Ectodermal cell (in vitro differentiated cells): ENCODE results near the gene NSUN7.

Experiments used
- H3K27ac ChIP-seq: 2 replicates; pipeline ENCODE4 v1.7.0; 2013; ENCODE audit warnings: mild to moderate bottlenecking, low read depth, low read length; ENCODE audit not compliant: insufficient read depth, poor library complexity, severe bottlenecking
- H3K27me3 ChIP-seq: 2 replicates; pipeline ENCODE4 v1.7.0; 2013; ENCODE audit warnings: mild to moderate bottlenecking, low read length; ENCODE audit not compliant: insufficient read depth, control insufficient read depth, poor library complexity, severe bottlenecking
- H3K36me3 ChIP-seq: one replicate; pipeline ENCODE4 v1.7.0; 2013; ENCODE audit warnings: low read length; ENCODE audit not compliant: control insufficient read depth, insufficient read depth
- H3K4me1 ChIP-seq: one replicate; pipeline ENCODE4 v1.7.0; 2013; ENCODE audit warnings: low read length; ENCODE audit not compliant: control insufficient read depth, insufficient read depth
- H3K4me3 ChIP-seq: 2 replicates; pipeline ENCODE4 v1.7.0; 2013; ENCODE audit warnings: low read depth, low read length, control low read depth; ENCODE audit not compliant: insufficient read depth
- H3K9me3 ChIP-seq: 2 replicates; pipeline ENCODE4 v1.7.0; 2013; ENCODE audit warnings: mild to moderate bottlenecking, low read length, moderate library complexity; ENCODE audit not compliant: control insufficient read depth
- WGBS, 2 experiments: methylation state at CpG; one replicate each; pipeline ENCODE4 v1.1.7; 2013; ENCODE audit warnings: missing lambda C conversion rate in 2 of 2; 5-methylcytosine and 5-hydroxymethylcytosine counted together

The NSUN7 gene

GRCh38 chr4:40842725-40843423 is 93.1 kb downstream of the NSUN7 start:
- no peaks in the 10 kb centered on the region for H3K36me3 ChIP-seq
- H3K27ac ChIP-seq: no peak overlapping the region
- no peaks in the 10 kb centered on the region for H3K9me3 ChIP-seq
- WGBS, 2 experiments: 82 to 84% methylated on average over 14 of the region's 14 CpGs
- H3K4me3 ChIP-seq: no peak overlapping the region
- H3K4me1 ChIP-seq: peaks cover 13% of the 10 kb centered on the region
- H3K27me3 ChIP-seq: no peaks in the 10 kb centered on the region

DNA sequence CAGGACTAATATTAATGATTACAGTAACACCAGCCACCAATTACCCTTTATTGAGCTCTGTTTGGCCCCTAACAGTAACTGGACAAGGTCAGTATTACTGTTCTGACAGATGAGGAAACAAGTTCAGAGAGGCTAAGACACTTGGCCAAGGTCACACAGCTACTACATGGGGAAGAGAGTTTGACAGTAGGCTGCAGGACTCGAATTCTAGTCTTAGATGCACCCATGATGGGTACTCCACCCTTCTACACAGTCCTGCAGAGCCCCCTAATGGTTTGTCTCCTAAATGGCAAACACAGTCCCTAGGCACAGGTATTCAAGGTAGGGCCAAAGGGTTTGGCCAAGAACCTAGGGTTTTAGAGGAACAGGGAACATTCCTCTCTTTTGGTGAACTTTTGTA is 93.9 kb downstream of the NSUN7 start:
- Histone ChIP-seq H3K4me1 (peaks cover 17% of the 10 kb centered on the region), H3K36me3 (no peaks in the 10 kb centered on the region), H3K4me3 (no peak overlapping the region), H3K9me3 (no peaks in the 10 kb centered on the region), H3K27ac (no peak overlapping the region), H3K27me3 (no peaks in the 10 kb centered on the region)
- 86 to 100% methylated on average over 1 of the region's 1 CpG for WGBS, 2 experiments

DNA sequence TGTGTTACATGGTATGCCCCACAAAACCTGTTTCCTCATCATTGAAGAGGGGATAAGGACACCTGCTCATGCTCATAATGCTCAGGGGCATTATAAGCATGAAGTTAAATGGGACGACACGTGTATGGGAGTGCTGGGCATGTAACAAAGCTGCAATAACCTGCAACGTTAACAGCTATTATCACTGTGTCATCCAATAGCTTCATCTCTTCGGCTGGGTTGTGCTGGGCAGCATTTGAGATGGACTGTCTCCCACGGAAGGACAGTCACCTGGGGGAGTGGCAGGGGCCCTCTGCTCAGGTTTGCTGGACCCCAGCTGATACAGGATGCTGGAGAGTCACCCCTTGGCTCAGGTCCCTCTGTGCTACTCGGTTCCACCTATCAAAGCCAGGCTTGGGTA is 94.5 kb downstream of the NSUN7 start:
- no peaks in the 10 kb centered on the region for H3K9me3 ChIP-seq
- no peak overlapping the region for H3K4me3 ChIP-seq
- H3K36me3 ChIP-seq: no peaks in the 10 kb centered on the region
- no peaks in the 10 kb centered on the region for H3K27me3 ChIP-seq
- 91 to 94% methylated on average over 6 of the region's 6 CpGs for WGBS, 2 experiments
- peaks cover 21% of the 10 kb centered on the region for H3K4me1 ChIP-seq
- no peak overlapping the region for H3K27ac ChIP-seq

DNA sequence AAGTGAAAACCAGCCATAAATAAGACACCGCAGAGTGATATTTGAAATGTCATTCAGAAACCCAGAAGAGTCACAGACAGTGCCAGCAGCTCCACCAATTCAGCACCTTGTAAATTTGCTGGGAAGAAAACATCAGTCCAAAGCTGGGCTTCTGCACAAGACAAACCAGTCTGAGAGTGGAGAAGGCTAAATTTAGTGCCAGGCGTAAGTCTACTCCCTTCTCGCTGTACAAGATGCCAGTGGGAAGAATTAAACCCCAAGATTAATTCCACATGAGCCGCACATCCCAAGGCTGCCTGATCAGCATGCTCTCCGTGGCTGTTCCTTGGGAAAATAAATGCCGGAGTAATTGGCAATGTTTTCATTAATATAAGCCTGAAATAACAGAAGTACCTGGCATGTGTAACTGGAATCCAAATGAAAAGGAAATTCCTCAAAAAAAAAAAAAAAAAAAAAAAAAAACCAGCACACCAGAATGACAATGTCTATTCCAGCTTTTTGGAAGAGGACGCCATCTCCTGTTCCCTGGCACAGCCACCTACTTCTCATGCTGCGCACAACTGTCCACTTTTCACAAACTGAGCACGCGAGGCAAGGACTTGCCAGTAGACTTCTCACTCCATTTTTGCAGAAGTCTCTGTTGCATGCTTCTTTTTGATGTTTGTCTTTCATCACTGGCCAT is 95.5 kb downstream of the NSUN7 start:
- H3K9me3 ChIP-seq: no peaks in the 10 kb centered on the region
- H3K4me1 ChIP-seq: peaks cover 21% of the 10 kb centered on the region
- WGBS, 2 experiments: 90 to 91% methylated on average over 10 of the region's 10 CpGs
- no peak overlapping the region for H3K4me3 ChIP-seq
- H3K27me3 ChIP-seq: no peaks in the 10 kb centered on the region
- no peaks in the 10 kb centered on the region for H3K36me3 ChIP-seq
- H3K27ac ChIP-seq: no peak overlapping the region

- WGBS, 2 experiments: 85% methylated on average over 5 of the region's 5 CpGs
- no peaks in the 10 kb centered on the region for H3K27me3 ChIP-seq
- H3K27ac ChIP-seq: no peak overlapping the region
- H3K9me3 ChIP-seq: no peaks in the 10 kb centered on the region
- no peaks in the 10 kb centered on the region for H3K36me3 ChIP-seq
- no peak overlapping the region for H3K4me3 ChIP-seq
- H3K4me1 ChIP-seq: peaks cover 18% of the 10 kb centered on the region
These were observed 96.8 kb downstream of the NSUN7 start for GRCh38 chr4:40846532-40846931.

- peaks cover 16% of the 10 kb centered on the region for H3K4me1 ChIP-seq
- H3K4me3 ChIP-seq: no peak overlapping the region
- 66 to 69% methylated on average over 4 of the region's 5 CpGs for WGBS, 2 experiments
- no peaks in the 10 kb centered on the region for H3K9me3 ChIP-seq
- no peaks in the 10 kb centered on the region for H3K27me3 ChIP-seq
- no peak overlapping the region for H3K27ac ChIP-seq
- H3K36me3 ChIP-seq: no peaks in the 10 kb centered on the region
These were observed 98.5 kb downstream of the NSUN7 start for GRCh38 chr4:40848251-40848650.

DNA sequence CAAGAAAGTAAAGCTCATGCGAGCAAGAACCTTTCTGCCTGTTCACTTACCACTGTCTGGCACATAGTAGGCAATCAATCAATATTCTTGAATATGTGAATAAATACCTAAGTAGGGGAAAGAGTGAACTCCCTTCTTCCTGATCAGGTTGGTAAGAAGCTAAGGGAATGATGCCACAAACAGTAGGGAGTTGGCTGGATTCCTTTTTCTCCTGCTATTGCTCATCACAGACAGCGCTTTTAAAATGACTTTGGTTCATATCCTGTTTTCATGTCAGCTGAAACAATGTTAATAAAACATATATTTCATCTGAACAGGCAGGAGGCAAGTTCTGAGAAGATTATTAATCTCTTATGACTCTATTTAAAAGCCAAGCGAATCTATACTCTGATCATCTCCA is 99.2 kb downstream of the NSUN7 start:
- H3K36me3 ChIP-seq: no peaks in the 10 kb centered on the region
- H3K9me3 ChIP-seq: no peaks in the 10 kb centered on the region
- no peaks in the 10 kb centered on the region for H3K27me3 ChIP-seq
- WGBS, 2 experiments: 67 to 90% methylated on average over 3 of the region's 3 CpGs
- no peak overlapping the region for H3K4me3 ChIP-seq
- H3K27ac ChIP-seq: peak overlapping the region; percentile 60
- peaks cover 13% of the 10 kb centered on the region for H3K4me1 ChIP-seq

DNA sequence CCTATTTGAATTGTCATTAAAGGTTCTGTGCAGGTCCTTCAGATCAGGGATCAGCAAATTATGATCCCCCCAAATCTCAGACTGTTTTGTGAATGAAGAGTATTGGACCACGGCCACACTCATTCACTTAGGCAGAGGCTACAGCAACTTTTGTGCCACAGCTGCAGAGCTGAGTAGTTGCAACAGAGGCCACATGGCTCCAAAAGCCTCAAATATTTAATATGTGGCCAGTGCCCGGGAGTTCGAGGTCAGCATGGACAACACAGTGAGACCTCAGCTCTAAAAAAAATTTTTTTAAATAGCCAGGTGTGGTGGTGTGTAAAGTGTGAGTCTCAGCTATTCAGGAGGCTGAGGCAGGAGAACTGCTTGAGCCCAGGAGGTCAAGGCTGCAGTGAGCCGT is 100.7 kb downstream of the NSUN7 start:
- H3K9me3 ChIP-seq: no peaks in the 10 kb centered on the region
- no peaks in the 10 kb centered on the region for H3K36me3 ChIP-seq
- no peak overlapping the region for H3K27ac ChIP-seq
- no peak overlapping the region for H3K4me3 ChIP-seq
- WGBS, 2 experiments: 94 to 96% methylated on average over 4 of the region's 4 CpGs
- H3K4me1 ChIP-seq: peaks cover 13% of the 10 kb centered on the region
- no peaks in the 10 kb centered on the region for H3K27me3 ChIP-seq

- Histone ChIP-seq H3K27me3 (no peaks in the 10 kb centered on the region), H3K9me3 (no peaks in the 10 kb centered on the region), H3K4me1 (peaks cover 4% of the 10 kb centered on the region), H3K36me3 (no peaks in the 10 kb centered on the region), H3K4me3 (peak overlapping the region; percentile 60), H3K27ac (no peak overlapping the region)
- 1 to 4% methylated on average over 15 to 16 of the region's 16 CpGs for WGBS, 2 experiments
These were observed 106.6 kb downstream of the NSUN7 start for GRCh38 chr4:40856277-40856839.

GRCh38 chr4:40856840-40857362 is 107.1 kb downstream of the NSUN7 start:
- Histone ChIP-seq H3K36me3 (no peaks in the 10 kb centered on the region), H3K27ac (peak overlapping the region; percentile 77), H3K4me3 (peak overlapping the region; percentile 60), H3K4me1 (peaks cover 4% of the 10 kb centered on the region), H3K9me3 (no peaks in the 10 kb centered on the region), H3K27me3 (no peaks in the 10 kb centered on the region)
- WGBS, 2 experiments: 0% methylated on average over 51 of the region's 51 CpGs
